HepG2 (cell line): Measurements from ENCODE around the gene SDE2. TPM values are rescaled to one million over a fixed set of nuclear protein-coding genes. Genes with fewer than 3 reads are reported as not detected.

Experiments used
- ATAC-seq: fragments of 200-7000 bp; cut with Tn5 transposase; 3 replicates; pipeline ENCODE4 v1.9.1; 2020; ENCODE audit warnings: mild to moderate bottlenecking, moderate library complexity
- BruUV-seq: library from RNA; stranded (reverse); fragments of 400-500 nt; replicated peaks from 2 replicates; lab custom pipeline; 2021; lab: Mats Ljungman, UMichigan
- CTCF ChIA-PET: fragments of 300-600 bp; formaldehyde crosslinking; extraction: SDS; loops from one replicate; lab custom pipeline; 2021; ENCODE audit warnings: low total read pairs, inconsistent platforms, low intra/inter-chr PET ratio; lab: Yijun Ruan, JAX
- POLR2A ChIA-PET: fragments of 350-600 bp; sonication (Branson Sonifier 250); formaldehyde crosslinking; loops from one replicate; lab custom pipeline; 2020; ENCODE audit warnings: antibody characterized with exemption, inconsistent platforms; lab: Yijun Ruan, JAX
- DNase-seq: peaks from one replicate; pipeline ENCODE4 v3.0.0-alpha.2; 2015; ENCODE audit warnings: low spot score
- FAIRE-seq: peaks from 3 replicates; lab custom pipeline; 2011; peaks lifted over from hg19 to GRCh38; lab: Jason Lieb, UNC
- H2AFZ ChIP-seq: one replicate; pipeline ENCODE4 v1.6.1; 2011; ENCODE audit warnings: low read length, inconsistent platforms
- H3K27ac ChIP-seq: fragments of 300-600 bp; 3 replicates; pipeline ENCODE4 v1.8.0; 2011; ENCODE audit warnings: mixed run types, mild to moderate bottlenecking, mixed read lengths, low read length, inconsistent platforms; ENCODE audit not compliant: insufficient read depth; ENCODE audit errors: extremely low read length
- H3K27me3 ChIP-seq, 2 experiments: fragments of 200-600 bp in 1 of 2; 2 replicates in 1 of 2; 3 replicates in 1 of 2; pipeline versions ENCODE4 v1.6.0 to v1.8.0; 2011; ENCODE audit warnings: low read length in 2 of 2, mild to moderate bottlenecking in 2 of 2, moderate library complexity in 2 of 2, inconsistent platforms in 1 of 2; ENCODE audit not compliant: insufficient read depth in 2 of 2, control insufficient read depth in 1 of 2
- H3K36me3 ChIP-seq, 2 experiments: fragments of 200-600 bp in 1 of 2; replicated peaks in 1 of 2; 2 replicates in 1 of 2; 3 replicates in 1 of 2; pipeline versions ENCODE4 v1.5.1 to v1.8.0; 2011; ENCODE audit warnings: low read length in 2 of 2, inconsistent platforms in 1 of 2; ENCODE audit not compliant: insufficient read depth in 2 of 2, control insufficient read depth in 1 of 2
- H3K4me1 ChIP-seq: 2 replicates; pipeline ENCODE4 v1.5.1; 2012; ENCODE audit warnings: low read length, inconsistent platforms; ENCODE audit not compliant: insufficient read depth
- H3K4me2 ChIP-seq: 2 replicates; pipeline ENCODE4 v1.6.0; 2011; ENCODE audit warnings: low read depth, low read length, inconsistent platforms
- H3K4me3 ChIP-seq, 3 experiments: fragments of 200-600 bp in 1 of 3; sonication (generic), shearing (Covaris generic) in 1 of 3; replicated peaks in 1 of 3; 2 replicates each; pipeline ENCODE4 v1.5.1; 2011 to 2016; ENCODE audit warnings: low read length in 3 of 3, inconsistent platforms in 2 of 3, low read depth in 2 of 3, mild to moderate bottlenecking in 2 of 3, control low read depth in 1 of 3, mixed read lengths in 1 of 3; ENCODE audit not compliant: insufficient read depth in 1 of 3
- H3K79me2 ChIP-seq: one replicate; pipeline ENCODE4 v1.6.1; 2011; ENCODE audit warnings: low read length, inconsistent platforms; ENCODE audit not compliant: insufficient read depth
- H3K9ac ChIP-seq: 2 replicates; pipeline ENCODE4 v1.6.0; 2011; ENCODE audit warnings: mild to moderate bottlenecking, low read depth, low read length, inconsistent platforms; ENCODE audit not compliant: insufficient read depth
- H3K9me3 ChIP-seq: 2 replicates; pipeline ENCODE4 v1.5.1; 2012; ENCODE audit warnings: mild to moderate bottlenecking, low read length
- H4K20me1 ChIP-seq: 2 replicates; pipeline ENCODE4 v1.6.0; 2011; ENCODE audit warnings: inconsistent platforms, mild to moderate bottlenecking, low read length, moderate library complexity; ENCODE audit not compliant: insufficient read depth
- CTCF ChIP-seq: sonication (generic); formaldehyde crosslinking; IDR thresholded peaks from 2 replicates; pipeline ENCODE4 v1.5.0; 2020; ENCODE audit warnings: mild to moderate bottlenecking, missing genetic modification reagents, moderate library complexity
- ELK4 ChIP-seq: sonication (generic); formaldehyde crosslinking; IDR thresholded peaks from 2 replicates; pipeline ENCODE4 v1.9.0; 2021; ENCODE audit warnings: missing genetic modification reagents, borderline replicate concordance
- GATAD2A ChIP-seq: IDR thresholded peaks from 2 replicates; pipeline ENCODE4 v1.6.1; 2016
- GLMP ChIP-seq: sonication (generic); formaldehyde crosslinking; IDR thresholded peaks from 2 replicates; pipeline ENCODE4 v1.9.0; 2021; ENCODE audit warnings: missing genetic modification reagents, mild to moderate bottlenecking, borderline replicate concordance
- HMGA1 ChIP-seq: sonication (generic); formaldehyde crosslinking; conservative IDR thresholded peaks from 2 replicates; pipeline ENCODE4 v1.4.0; 2020; ENCODE audit warnings: missing genetic modification reagents
- KLF13 ChIP-seq: sonication (generic); formaldehyde crosslinking; IDR thresholded peaks from 2 replicates; pipeline ENCODE4 v1.4.0; 2020; ENCODE audit warnings: mild to moderate bottlenecking, missing genetic modification reagents
- ZFP90 ChIP-seq: sonication (generic); formaldehyde crosslinking; IDR thresholded peaks from 2 replicates; pipeline ENCODE4 v1.8.0; 2022; ENCODE audit warnings: missing genetic modification reagents, mild to moderate bottlenecking, inconsistent platforms, borderline replicate concordance
- ZNF280D ChIP-seq: sonication (generic); formaldehyde crosslinking; IDR thresholded peaks from 2 replicates; pipeline ENCODE4 v1.5.1; 2020; ENCODE audit warnings: mild to moderate bottlenecking, missing genetic modification reagents
- ZNF337 ChIP-seq: sonication (generic); formaldehyde crosslinking; IDR thresholded peaks from 2 replicates; pipeline ENCODE4 v1.5.1; 2020; ENCODE audit warnings: missing genetic modification reagents, low read depth, mild to moderate bottlenecking, borderline replicate concordance
- ZSCAN30 ChIP-seq: sonication (generic); formaldehyde crosslinking; IDR thresholded peaks from 2 replicates; pipeline ENCODE4 v1.5.0; 2020; ENCODE audit warnings: mild to moderate bottlenecking, missing genetic modification reagents
- ZSCAN5A ChIP-seq: sonication (generic); formaldehyde crosslinking; IDR thresholded peaks from 2 replicates; pipeline ENCODE4 v1.8.0; 2022; ENCODE audit warnings: mild to moderate bottlenecking, missing genetic modification reagents, borderline replicate concordance
- WGBS: methylation state at CpG from one replicate; pipeline ENCODE4 v1.1.6; 2017; ENCODE audit warnings: low lambda C conversion rate; 5-methylcytosine and 5-hydroxymethylcytosine counted together
- in situ Hi-C: cut with HindIII; loops from 2 replicates; pipeline ENCODE4 v1.10.0; 2017; ENCODE audit warnings: low pct_unique_long_range_greater_than_20kb; ENCODE audit not compliant: extremely low pct_ligation_motif_present
- intact Hi-C: fragments of 100-400 bp; cut with micrococcal nuclease; formaldehyde crosslinking; loops from one replicate; pipeline ENCODE4 v1.10.0; 2022; ENCODE audit not compliant: unreplicated experiment
- polyA plus RNA-seq, 8 experiments: library from polyadenylated mRNA; depleted of rRNA in 3 of 8; stranded (reverse) in 7 of 8; unstranded in 1 of 8; fragments of >200 nt; fragmentation: Illumina TruSeq in 4 of 8; extraction: Trizol in 4 of 8; gene quantifications; 2 replicates each; pipeline versions ENCODE4 v1.2.1 to v1.2.3, GENCODE V29; 2011 to 2016; ENCODE audit warnings: low read depth in 4 of 8, missing spikeins in 1 of 8, mixed read lengths in 1 of 8; ENCODE audit not compliant: insufficient read depth in 1 of 8
- total RNA-seq, 5 experiments: library from RNA; depleted of rRNA; stranded (reverse); fragments of >200 nt; fragmentation: Illumina TruSeq; extraction: Trizol; gene quantifications; 2 replicates each; pipeline ENCODE4 v1.2.3, GENCODE V29; 2016; ENCODE audit warnings: low read depth in 1 of 5

The SDE2 gene
- total and polyA plus RNA-seq, 2 of the 13 experiments (the other 11 are each of a cell fraction or from before 2014, with no cell fraction given) = 10.8 to 19.6 TPM

GRCh38 chr1:225998560-225999226 lies 450 bp downstream of the SDE2 start (continued):
- TF ChIP-seq ZNF337 (peak; percentile 11; the same call in 1 of the 2 replicates), ZSCAN5A (CRISPR knock-in tag) (no peak), ZFP90 (CRISPR knock-in tag) (0 out of 2 replicates have a peak, but pooled peaks have one; percentile 52)

GRCh38 chr1:225996946-225997545 lies 2.1 kb downstream of the SDE2 start:
- Histone ChIP-seq H3K27me3 (no peaks in the 10 kb centered on the region; a peak in 1 of 5 replicates), H3K4me1 (peaks cover 65% of the 10 kb centered on the region), H3K27ac (no peak overlapping the region), H3K4me2 (peak overlapping the region; percentile 76), H3K9me3 (no peaks in the 10 kb centered on the region), H3K36me3 (peaks cover 10 to 28% of the 10 kb centered on the region in 2 experiments; a peak in 4 of 5 replicates), H2AFZ (no peak overlapping the region), H3K4me3 (peak overlapping the region in 2 of 3 experiments; percentile 74 to 86; a peak in 5 of 6 replicates), H3K79me2 (peaks cover 49% of the 10 kb centered on the region), H4K20me1 (peaks cover 7% of the 10 kb centered on the region; the same call in 1 of the 2 replicates), H3K9ac (peak overlapping the region; percentile 95; the same call in 1 of the 2 replicates)
- intact Hi-C loops (no loop called here), in situ Hi-C loops (no loop called here)
- ChIA-PET CTCF (no interaction called here), POLR2A (interaction anchor here (1.2 kb wide), 1 partner anchor 220 kb away, joined by 3 read pairs; the partner anchor contains the start of gene SRP9)
- BruUV-seq = no TSS peak
- ATAC-seq (no peak), DNase-seq (no peak), FAIRE-seq (no peak)
- 73% methylated on average over 5 of the region's 5 CpGs for WGBS
- TF ChIP-seq HMGA1 (CRISPR knock-in tag) (no peak), CTCF (CRISPR knock-in tag) (no peak), ZSCAN30 (CRISPR knock-in tag) (no peak), KLF13 (CRISPR knock-in tag) (no peak), ZNF280D (CRISPR knock-in tag) (no peak), GLMP (CRISPR knock-in tag) (no peak), GATAD2A (CRISPR knock-in tag) (no peak), ELK4 (CRISPR knock-in tag) (no peak)
